GM19099 (cell line): Measurements from ENCODE around the gene TIFAB.

Experiments
- POLR2A ChIP-seq: IDR thresholded peaks from 3 replicates; pipeline ENCODE4 v1.6.1; 2011; ENCODE audit warnings: low read depth; ENCODE audit not compliant: insufficient read length; ENCODE audit errors: extremely low read depth

The TIFAB gene

GRCh38 chr5:135468541-135468940 lies 16.4 kb upstream of the TIFAB start:
- no peak for TF ChIP-seq POLR2A

- TF ChIP-seq POLR2A = no peak
Observed at GRCh38 chr5:135467871-135468485, 15.8 kb upstream of the TIFAB start.

- no peak for TF ChIP-seq POLR2A
Observed at GRCh38 chr5:135467051-135467625, 15.0 kb upstream of the TIFAB start.

- no peak for TF ChIP-seq POLR2A
Observed at GRCh38 chr5:135466178-135467050, 14.3 kb upstream of the TIFAB start.

- no peak for TF ChIP-seq POLR2A
Observed at GRCh38 chr5:135465391-135466122, 13.4 kb upstream of the TIFAB start.

GRCh38 chr5:135462304-135462703 lies 10.2 kb upstream of the TIFAB start:
- TF ChIP-seq POLR2A = no peak

GRCh38 chr5:135461481-135462151 lies 9.5 kb upstream of the TIFAB start:
- TF ChIP-seq POLR2A = no peak

- no peak for TF ChIP-seq POLR2A
Observed at GRCh38 chr5:135460246-135461033, 8.3 kb upstream of the TIFAB start.

GRCh38 chr5:135458921-135459331 lies 6.8 kb upstream of the TIFAB start:
- no peak for TF ChIP-seq POLR2A

- no peak for TF ChIP-seq POLR2A
Observed at GRCh38 chr5:135458356-135458755, 6.2 kb upstream of the TIFAB start.

GRCh38 chr5:135457424-135458071 lies 5.4 kb upstream of the TIFAB start:
- no peak for TF ChIP-seq POLR2A

- no peak for TF ChIP-seq POLR2A
Observed at GRCh38 chr5:135456238-135457099, 4.3 kb upstream of the TIFAB start.

GRCh38 chr5:135455876-135456237 lies 3.7 kb upstream of the TIFAB start:
- no peak for TF ChIP-seq POLR2A
